Cerebellar cortex (tissue), 1 donor: Measurements from ENCODE around the gene UNK.
"Not testable (repeated sequence)": the region's sequence is repeated elsewhere in the genome, so short reads cannot be mapped to it uniquely, and the experiment has no call there.

ENCODE experiments used
- DNase-seq: peaks from one replicate; pipeline ENCODE4 v3.0.0-alpha.2; 2015; ENCODE audit warnings: low spot score

Gene UNK

DNA sequence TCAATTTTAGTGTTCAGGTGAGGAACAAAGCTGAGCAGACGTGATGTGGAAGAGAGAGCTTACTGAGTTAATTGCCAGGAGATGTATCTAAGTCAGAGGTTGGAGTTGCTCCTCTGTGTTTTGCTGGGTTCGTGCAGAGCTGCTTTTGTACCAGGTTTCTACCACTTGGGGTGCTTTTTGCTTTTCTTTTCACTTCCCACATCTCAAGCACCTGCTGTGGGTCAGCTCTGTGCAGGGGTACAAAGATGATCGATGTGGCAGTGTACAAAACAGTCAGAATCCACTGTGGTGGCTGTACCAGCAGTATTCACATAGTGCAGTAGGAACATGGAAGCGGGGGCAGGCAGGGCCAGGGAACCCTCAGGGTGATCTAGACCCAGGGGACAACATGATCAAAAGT, 14.8 kb downstream of the UNK start:
- no peak for DNase-seq

DNA sequence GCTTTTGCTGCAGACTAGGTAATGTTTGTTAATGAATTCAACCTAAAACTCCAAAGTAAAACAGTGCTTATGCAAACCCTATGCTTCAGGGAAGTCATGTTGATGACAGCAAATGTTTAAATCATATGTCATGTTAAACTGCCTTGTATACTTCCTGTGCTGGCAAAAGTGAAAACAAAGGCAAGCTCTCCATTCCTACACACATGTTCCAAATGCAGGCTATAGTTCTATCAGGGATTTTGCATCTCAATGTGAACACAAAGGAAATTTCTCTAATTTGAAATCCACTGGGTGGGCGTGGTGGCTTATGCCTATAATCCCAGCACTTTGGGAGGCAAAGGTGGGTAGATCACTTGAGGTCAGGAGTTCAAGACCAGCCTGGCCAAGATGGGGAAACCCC, 19.3 kb downstream of the UNK start:
- DNase-seq: no peak

DNA sequence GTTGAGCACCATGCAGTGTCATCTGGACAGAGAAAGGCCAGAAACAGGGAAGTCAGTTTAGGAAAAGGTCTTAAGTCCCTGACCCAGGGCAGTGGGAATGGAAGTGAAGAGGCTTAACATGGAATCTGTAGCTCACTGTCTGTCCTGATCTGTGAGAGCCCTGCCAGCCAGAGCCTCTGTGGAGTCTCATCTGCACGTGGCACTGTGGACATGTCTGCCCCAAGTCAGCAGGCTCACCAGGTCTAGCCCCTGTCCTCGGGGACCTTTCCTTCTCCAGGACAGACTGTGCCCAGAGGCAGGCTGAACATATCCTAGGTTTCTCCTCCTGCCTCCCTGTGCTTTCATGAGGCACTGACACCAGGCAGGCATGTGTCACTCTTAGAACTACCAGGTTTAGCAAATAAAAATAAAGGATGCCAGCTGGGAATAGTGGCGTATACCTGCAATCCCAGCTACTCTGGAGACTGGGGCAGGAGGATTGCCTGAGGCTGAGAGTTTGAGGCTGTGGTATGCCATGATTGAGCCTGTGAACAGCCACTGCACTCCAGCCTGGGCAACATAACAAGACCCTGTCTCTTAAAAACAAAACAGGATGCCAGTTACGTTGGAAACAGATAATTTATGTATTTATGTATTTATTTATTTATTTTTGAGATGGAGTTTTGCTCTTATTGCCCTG, 22.4 kb downstream of the UNK start:
- DNase-seq: no peak

DNA sequence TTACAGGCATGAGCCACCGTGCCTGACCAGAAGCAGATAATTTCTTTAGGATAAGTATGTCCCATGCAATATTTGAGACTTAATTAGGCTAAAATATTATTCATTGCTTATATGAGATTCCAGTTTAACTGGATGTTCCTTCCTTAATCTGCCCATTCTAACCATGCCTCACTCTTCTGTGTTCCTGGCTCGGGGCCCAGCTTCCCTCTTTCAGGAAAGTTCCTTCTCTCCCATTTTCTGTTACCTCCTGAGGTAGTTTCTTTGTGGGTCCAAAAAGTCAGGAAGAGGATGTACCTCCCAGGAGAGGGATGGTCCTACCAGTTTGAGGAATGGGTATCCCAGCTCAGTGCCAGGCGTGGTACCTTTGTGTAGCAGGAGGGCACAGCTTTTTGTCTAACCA, 23.3 kb downstream of the UNK start:
- no peak for DNase-seq

DNA sequence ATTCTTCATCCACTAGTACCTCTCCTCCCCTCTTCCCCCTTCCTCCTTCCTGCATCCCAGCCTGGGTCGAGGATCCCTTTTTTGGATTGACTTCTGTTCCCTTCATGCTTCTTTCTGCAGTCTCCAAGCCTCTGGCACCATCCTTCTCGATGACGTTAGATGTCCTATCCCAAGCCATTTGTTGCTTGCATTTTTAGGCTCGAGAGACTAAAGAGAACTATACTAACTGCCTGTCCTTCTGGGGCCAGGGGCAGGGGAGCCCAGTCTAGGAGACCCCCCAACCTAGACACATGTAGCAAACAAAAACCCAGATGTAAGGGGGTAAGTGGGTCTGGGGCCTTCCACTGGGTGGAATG, 23.9 kb downstream of the UNK start:
- peak; percentile 33 for DNase-seq

DNA sequence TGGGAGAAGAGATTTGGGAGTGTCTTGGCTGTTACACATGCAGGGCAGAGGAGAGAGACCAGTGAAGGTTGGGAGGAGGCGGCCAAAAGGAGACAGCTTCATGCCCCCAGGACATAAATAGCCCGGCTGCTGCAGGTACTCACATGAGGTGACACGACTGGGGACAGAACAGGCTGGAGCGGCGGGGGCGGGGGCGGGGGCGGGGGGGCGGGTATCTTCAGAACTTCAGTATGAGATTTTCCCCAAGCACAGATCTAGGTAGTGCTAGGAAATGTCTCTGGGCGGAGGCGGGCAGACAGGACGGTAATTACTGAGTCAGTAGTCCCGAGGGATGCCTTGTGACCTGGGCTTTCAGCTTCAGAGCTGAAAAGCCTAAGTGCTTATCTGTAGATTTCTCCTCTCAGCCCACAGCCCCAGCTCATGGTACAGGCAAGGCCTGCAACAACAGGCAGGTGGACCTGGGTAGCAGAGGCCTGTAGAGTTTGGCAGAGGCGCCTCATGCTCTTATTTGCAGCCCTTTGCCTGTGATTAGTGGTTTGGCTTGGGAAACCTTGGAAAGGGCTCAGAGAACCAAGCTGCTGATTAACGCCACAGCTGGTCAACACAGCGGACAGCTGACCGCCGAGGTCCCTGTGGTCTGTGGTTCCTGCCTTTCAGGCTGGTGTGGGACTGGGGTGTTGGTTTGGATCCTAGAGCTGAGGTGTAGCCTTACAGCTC, 24.5 kb downstream of the UNK start:
- peak; percentile 54 for DNase-seq

DNA sequence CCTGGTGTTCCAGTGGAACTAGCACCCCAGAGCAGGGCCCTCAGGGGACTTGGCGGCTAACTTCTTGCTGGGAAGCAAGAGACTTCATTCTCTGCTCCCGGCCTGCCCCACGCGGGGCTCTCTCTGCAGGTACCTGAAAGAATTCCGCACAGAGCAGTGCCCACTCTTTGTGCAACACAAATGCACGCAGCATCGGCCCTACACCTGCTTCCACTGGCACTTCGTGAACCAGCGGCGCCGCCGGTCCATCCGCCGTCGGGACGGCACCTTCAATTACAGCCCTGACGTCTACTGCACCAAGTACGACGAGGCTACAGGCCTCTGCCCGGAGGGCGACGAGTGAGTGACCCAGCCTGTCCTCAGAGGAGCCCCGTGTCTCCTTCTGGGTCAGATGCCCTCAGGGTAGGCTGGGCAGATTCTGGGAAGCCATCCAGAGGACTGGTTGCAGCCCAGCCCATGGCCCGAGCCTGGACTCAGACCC, 25.1 kb downstream of the UNK start:
- DNase-seq: no peak

DNA sequence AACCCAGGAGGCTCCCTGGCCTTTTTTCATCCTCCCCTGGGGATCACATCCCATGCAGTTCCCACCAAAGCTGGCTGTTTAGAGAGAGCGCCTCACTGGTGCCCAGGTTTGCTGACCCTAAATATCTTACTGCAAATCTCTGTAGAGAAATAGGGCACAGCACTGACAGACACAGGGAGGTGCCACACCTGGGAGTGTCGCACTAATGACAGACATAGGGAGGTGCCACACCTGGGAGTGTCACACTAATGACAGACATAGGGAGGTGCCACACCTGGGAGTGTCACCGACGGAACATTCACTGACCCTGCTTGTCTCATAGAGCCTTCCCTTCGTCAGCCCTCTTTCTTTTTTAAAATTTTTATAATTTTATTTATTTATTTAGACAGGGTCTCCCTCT, 25.6 kb downstream of the UNK start:
- DNase-seq: no peak

DNA sequence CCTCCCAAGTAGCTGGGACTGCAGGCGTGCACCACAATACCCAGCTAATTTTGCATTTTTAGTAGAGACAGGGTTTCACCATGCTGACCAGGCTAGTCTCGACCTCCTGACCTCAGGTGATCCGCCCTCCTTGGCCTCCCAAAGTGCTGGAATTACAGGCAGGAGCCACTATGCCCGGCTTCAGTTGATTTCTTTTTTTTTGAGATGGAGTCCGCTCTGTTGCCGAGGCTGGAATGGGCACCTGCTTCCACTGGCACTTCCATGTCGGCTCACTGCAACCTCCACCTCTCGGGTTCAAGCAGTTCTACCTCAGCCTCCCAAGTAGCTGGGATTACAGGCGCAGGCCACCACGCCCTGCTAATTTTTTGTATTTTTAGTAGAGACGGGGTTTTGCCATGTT, 26.1 kb downstream of the UNK start:
- DNase-seq: not testable (repeated sequence)

DNA sequence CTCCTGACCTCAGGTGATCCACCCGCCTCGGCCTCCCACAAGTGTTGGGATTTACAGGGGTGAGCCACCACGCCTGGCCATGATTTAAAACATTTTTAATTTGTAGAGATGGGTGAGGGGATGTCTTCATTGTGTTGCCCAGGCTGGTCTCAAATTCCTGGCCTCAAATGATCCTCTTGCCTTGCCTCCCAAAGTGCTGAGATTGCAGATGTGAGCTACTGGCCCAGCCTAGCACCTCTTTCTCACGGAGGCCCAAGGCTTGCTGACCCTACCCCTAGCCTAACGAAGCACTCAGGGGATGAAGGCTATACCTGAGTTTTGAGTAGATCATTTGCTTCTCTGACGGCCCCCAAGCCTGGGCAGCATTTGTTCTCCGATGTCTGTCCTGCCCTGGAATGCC, 26.6 kb downstream of the UNK start:
- DNase-seq: no peak

DNA sequence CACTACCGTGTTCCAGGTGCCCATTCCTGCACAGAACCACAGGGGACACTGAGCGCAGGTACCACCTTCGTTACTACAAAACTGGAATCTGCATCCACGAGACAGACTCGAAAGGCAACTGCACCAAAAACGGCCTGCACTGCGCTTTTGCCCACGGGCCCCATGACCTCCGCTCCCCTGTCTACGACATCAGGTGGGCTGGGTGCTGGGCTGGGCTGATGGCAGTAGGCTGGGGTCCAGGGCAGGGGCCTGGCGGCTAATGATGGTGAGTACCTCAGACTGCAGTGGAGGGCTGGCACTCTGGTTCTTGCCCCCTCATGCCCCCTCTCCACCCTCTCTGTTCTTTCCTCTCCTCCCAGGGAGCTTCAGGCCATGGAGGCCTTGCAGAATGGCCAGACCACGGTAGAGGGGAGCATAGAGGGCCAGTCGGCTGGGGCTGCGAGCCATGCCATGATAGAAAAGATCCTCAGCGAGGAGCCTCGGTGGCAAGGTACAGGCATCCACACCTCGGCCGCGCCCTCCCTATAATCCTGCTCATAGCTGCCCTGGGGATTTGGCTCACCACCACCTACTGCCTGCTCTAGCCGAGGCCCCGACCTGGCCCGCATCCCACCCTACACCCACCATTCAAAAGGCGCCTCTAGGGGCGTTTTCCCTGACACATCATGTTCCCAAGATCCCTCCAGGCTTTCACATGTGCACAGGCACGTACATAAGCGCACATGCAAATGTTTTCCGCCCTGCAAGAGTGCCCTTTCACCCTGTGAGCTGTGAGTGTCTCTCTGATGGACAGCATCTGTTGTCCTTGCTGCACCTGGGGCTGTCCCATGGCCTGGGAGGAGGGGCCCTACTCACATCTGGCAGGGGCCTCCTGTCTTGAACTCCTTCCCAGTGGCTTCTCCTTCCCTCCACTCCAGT, 27.7 kb downstream of the UNK start:
- no peak for DNase-seq

DNA sequence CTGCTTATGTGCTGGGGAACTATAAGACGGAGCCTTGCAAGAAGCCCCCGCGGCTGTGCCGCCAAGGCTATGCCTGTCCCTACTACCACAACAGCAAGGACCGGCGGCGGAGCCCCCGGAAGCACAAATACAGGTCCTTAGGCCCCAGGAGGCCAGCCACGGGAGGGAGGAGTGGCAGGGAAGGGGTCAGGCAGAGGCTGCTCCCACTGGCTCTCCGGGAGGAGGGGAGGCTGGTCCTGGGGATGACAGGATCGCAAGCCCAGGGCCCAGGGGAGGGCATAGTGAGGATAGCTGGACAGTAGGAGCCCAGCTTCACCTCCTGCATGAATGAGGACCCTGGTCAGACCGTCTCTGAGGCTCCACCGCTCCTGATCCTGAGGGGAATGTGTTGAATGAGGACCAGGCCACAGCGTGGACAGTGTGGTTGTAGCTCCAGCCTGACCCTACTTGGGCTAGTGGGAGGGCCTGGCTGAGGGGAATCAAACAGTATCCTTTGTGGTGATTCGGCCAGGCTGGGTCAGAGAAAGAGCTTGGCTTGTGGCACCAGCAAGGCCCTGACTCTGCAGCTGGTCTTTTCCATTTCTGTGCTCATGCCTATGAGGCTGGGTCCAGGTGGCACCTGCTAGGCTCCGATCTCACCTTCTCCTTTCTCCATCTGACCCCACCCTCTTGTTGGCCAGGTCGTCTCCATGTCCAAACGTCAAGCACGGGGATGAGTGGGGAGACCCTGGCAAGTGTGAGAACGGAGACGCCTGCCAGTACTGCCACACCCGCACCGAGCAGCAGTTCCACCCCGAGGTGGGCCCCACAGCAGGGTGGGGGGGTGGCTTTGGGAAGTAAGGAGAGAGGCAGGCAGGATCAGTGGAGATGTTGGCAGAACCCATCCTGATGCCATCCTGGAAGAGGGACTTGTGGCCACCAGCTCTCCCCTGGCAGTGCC, 28.7 kb downstream of the UNK start:
- no peak for DNase-seq

DNA sequence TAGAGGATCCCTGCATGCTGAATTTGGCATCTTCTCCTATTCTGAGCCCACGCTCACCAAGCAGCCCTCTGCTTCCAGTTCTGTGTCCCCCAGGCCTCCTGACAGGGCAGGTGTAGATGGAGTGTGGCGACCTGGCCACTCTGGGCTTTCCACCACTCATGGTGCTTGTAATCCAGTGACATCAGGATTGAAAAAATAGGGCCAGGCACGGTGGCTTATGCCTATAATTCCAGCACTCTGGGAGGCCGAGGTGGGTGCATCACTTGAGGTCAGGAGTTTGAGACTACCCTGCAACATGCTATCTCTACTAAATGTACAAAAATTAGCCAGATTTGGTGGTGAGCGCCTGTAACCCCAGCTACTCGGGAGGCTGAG, 29.4 kb downstream of the UNK start:
- DNase-seq: no peak

DNA sequence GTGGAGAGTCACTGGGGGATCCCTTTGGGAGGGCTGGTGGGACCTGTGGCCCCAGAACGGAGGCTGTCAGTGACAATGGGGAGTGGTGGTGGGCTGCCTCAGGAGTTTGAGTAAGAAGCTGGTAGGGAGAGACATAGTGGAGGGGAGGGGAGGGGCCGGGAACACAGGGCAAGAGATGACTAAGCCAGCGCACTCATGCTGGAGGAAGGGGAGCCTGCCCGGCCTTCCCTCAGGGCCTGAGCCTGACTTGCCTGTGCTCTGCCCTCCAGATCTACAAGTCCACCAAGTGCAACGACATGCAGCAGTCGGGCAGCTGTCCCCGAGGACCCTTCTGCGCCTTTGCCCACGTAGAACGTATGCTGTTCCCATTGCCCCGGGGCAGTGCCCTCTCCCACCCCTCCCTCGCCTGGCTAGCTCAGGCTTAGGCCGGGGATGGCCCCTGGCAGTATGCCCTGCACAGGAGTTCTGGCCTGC, 30.3 kb downstream of the UNK start:
- DNase-seq: no peak

DNA sequence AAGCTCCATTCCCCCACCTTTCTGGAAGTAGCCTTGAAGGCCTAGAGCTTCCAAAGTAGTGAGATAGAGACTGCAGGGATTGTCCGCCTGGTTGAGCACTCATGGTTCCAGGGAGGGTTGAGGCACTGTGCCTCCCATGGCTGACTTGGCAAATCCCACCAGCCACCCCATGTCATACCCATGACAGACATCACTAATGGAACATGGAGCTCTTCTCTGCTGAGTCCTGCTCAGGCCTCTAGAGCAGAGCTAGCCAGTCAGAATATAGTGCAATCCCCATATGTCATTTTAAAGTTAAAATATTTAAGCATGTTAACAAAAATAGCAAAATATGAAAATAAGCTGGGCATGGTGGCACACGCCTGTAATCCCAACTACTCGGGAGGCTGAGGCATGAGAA, 30.8 kb downstream of the UNK start:
- DNase-seq: no peak

DNA sequence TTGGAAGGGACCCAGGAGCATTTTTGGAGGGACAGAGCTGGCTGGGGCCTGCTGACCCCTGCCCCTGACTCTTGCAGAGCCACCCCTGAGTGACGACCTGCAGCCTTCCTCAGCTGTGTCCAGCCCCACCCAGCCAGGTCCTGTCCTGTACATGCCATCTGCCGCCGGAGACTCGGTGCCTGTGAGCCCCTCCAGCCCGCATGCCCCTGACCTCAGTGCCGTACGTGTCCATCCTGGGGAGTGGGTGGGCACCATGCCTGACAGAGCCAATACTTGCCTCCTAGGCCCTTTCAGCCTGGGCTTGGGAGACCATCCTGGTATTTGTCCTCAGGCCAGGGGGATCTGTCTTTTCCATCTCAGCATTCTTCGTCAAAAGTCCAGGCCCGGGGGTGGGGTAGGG, 32.1 kb downstream of the UNK start:
- no peak for DNase-seq

DNA sequence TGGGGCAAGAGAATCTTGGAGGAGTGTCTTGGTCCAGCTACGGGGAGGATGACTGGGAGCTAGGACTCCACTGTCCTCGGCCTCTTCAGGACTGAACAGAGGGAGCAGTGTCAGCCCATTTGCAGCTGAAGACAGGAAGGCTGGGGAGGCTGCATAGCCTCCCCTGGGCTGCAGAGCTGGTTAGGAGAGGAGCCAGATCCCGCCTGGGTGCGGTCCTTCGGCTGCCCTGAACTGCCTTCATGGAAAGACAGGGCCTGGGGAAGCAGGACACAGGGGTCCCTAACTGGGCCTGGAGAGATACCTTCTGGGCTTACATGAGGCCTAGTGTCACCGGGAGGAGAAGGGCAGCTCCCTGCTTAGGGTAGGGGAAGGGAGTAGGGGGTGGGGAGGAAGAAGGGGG, 33.0 kb downstream of the UNK start:
- DNase-seq: no peak

DNA sequence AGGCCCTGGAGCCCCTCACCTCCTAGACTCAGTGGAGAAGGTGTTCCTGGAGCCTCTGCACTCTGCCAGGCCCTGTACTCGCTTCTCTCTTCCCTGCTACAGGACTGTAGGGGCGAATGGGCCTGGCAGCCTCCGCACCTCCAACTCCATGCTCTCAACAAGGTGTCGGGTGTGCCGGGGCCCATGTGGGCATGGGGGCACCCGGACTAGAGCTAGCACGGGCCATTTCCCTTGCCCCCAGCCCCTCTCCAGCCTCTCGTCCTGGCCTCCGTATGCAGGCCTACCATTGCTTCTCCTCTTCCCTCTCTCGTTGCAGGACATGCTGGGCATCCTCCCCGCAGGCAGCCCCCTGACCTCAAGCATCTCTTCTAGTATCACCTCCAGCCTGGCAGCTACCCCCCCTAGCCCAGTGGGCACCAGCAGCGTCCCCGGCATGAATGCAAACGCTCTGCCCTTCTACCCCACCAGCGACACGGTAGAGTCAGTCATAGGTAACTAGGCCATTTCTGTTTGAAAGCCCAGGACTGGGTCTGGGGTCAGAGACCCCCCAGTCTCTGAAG, 33.8 kb downstream of the UNK start:
- no peak for DNase-seq

DNA sequence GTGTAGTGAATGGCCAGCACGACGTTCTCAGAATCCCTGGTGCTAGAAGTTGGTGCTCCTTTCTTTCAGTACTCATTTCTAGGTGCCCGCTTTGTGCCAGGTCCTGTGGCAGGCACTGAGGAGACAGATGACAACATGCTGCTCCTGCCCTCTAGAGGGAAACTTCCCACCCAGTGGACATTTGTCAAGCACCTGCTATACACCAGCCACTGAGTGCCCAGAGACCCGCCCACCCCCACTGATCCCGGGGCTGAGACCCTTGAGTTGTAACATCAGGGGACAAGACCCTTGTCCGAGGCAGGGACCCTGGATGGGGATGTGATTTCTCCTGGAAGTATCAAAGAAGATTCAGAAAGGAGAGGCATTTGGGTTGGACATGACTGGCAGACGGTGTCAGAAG, 34.5 kb downstream of the UNK start:
- no peak for DNase-seq

DNA sequence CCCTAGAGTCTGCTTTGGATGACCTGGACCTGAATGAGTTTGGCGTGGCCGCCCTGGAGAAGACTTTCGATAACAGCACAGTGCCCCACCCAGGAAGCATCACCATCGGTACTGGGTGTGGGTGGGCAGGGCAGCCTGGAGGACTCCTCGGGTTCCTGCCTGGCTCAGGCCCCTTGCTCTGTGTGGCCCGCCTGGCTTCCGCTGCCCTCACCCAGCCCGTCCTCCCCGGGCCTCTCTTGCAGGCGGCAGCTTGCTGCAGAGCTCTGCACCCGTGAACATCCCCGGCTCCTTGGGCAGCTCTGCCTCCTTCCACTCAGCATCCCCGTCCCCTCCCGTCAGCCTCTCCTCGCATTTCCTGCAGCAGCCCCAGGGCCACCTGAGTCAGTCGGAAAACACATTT, 35.1 kb downstream of the UNK start:
- no peak for DNase-seq
